Measurements from ENCODE around the gene CORO2A. TPM values are rescaled to one million over a fixed set of nuclear protein-coding genes. Genes with fewer than 3 reads are reported as not detected.

The CORO2A gene
- total RNA-seq, 3 donors from 2014 or later: 1.4 to 7.2 (median 7.2) TPM

DNA sequence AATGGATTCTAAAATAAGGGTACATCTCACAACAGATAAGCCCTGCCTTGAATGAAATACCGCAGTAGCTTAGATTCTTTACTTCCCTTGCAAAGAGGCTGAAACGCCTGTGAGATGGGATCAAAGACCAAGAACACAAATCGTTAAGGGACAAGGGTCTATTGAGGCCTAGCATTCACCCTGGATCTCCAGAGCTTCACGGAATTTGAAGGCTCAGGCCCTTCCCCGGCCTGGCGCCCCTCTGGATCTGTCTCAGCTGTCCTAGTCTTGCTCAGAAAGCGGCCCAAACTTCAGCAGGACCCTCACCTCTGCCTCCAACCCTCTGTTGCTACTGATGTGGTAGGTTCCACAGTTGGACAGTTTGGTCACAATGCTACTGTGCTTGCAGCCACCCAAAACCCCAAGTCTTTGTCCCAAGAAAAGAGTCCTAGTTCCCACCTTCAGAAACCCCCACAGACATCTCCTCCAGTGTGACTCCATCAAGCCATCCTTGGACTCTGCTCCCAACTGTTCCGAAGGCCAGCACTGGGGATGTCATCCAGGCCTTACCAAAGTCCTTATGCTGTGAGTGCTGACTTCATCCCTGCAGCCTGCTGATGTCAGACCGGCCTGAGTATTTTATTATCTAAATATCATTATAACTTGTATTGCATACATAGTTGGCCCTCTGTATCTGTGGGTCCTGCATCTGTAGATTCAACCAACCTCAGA lies 9.4 kb downstream of the CORO2A start:
- Histone ChIP-seq H3K4me3 (no peak overlapping the region), H3K27me3 (no peaks in the 10 kb centered on the region)

DNA sequence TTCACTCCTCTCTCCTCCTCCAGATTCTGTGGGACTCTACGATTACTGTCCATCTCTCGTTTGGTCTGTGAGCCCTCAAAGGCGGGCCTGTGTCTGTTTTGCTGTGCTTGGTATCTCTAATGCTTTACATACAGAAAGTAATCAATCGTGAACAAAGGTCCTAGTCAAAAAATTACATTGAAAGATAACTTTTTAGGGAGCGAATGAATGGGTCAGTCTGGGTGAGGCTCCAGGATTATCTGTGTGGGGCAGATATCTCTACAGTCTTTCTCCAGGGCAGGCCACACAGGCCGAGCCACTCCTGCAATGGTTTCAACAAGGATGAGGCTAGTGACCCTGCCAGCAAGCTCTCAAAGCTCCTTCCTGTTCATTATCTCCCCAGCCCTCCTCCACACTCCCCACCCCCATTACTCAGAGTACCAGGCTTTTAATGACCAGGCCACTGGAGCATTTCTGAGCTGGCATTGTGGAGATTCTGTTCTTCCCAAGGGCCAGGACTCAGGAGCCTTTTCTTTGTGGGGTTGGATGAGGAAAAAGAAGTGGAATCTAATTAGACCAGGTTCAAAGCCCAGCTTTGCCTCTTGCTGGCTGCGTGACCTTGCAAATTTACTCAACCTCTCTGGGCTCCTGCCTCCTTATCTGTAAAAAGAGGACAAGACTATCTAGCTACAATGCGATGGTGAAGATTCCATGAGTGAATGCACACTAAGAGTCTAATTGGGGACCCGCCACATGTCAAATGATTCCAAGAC lies 10.2 kb downstream of the CORO2A start:
- no peaks in the 10 kb centered on the region for H3K9me3 ChIP-seq
- no peak for DNase-seq (ENCODE audit: low spot score in 2 of 2)

More for the DNA sequence above, 9.4 kb downstream of the CORO2A start:
- no peaks in the 10 kb centered on the region for H3K9me3 ChIP-seq
- intact Hi-C loops (cut with DNase I; ENCODE audit: low total_unique reads): no loop called here
- no peak overlapping the region for H3K27ac ChIP-seq
- no peaks in the 10 kb centered on the region for H3K4me1 ChIP-seq
- DNase-seq (ENCODE audit: low spot score in 2 of 2): no peak
- no peaks in the 10 kb centered on the region for H3K36me3 ChIP-seq
- TF ChIP-seq POLR2AphosphoS5 (IDR thresholded peaks at IDR 0.05): no peak
- TF ChIP-seq POLR2A (IDR thresholded peaks at IDR 0.05): no peak

DNA sequence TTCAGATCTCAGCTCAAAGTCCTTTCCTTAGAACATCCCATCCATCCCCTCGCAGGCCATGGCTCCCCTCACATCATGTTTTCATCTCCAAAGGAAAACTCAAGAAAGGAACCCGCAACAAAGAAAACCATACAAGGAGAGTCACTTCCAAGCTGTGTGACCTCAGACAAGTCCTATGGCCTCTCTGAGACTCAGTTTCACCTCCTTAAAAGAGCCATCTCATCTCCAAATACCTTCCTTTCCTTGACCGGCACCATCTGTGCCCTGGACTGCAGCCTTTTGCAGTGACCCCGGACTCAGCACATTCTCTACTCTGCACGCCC lies 10.7 kb downstream of the CORO2A start:
- no peaks in the 10 kb centered on the region for H3K27me3 ChIP-seq

More for the DNA sequence above, 10.2 kb downstream of the CORO2A start:
- intact Hi-C loops (cut with DNase I; ENCODE audit: low total_unique reads): no loop called here
- no peaks in the 10 kb centered on the region for H3K27me3 ChIP-seq
- H3K4me3 ChIP-seq: no peak overlapping the region
- no peaks in the 10 kb centered on the region for H3K36me3 ChIP-seq
- no peaks in the 10 kb centered on the region for H3K4me1 ChIP-seq
- no peak overlapping the region for H3K27ac ChIP-seq
- no peak for TF ChIP-seq POLR2AphosphoS5 (IDR thresholded peaks at IDR 0.05)
- TF ChIP-seq, protein P1, sequence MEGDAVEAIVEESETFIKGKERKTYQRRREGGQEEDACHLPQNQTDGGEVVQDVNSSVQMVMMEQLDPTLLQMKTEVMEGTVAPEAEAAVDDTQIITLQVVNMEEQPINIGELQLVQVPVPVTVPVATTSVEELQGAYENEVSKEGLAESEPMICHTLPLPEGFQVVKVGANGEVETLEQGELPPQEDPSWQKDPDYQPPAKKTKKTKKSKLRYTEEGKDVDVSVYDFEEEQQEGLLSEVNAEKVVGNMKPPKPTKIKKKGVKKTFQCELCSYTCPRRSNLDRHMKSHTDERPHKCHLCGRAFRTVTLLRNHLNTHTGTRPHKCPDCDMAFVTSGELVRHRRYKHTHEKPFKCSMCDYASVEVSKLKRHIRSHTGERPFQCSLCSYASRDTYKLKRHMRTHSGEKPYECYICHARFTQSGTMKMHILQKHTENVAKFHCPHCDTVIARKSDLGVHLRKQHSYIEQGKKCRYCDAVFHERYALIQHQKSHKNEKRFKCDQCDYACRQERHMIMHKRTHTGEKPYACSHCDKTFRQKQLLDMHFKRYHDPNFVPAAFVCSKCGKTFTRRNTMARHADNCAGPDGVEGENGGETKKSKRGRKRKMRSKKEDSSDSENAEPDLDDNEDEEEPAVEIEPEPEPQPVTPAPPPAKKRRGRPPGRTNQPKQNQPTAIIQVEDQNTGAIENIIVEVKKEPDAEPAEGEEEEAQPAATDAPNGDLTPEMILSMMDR (IDR thresholded peaks at IDR 0.05): no peak
- no peak for TF ChIP-seq POLR2A (IDR thresholded peaks at IDR 0.05)

DNA sequence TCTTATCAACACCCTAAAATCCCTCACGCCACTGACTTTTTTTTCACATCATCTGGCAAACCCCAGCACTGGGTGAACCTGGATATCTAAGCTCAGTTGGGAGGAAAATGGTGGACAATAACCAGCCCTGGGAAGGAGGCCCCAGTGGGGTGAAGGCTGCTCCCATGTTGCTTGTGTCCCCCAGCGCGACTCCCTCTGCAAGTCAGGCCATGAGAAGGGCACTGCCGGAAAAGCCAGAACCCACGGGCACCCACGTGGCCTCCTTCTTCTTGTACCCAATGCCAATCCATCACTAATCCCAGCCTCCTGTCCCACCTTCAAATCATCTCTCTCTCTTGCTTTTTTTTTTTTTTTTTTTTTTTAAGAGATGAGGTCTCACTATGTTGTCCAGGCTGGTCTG lies 11.4 kb downstream of the CORO2A start:
- no peaks in the 10 kb centered on the region for H3K36me3 ChIP-seq
- no peak for TF ChIP-seq POLR2AphosphoS5 (IDR thresholded peaks at IDR 0.05)
- no peaks in the 10 kb centered on the region for H3K9me3 ChIP-seq
- no peaks in the 10 kb centered on the region for H3K27me3 ChIP-seq
- DNase-seq (ENCODE audit: low spot score in 2 of 2): no peak
- H3K4me3 ChIP-seq: no peak overlapping the region
- no peaks in the 10 kb centered on the region for H3K4me1 ChIP-seq
- no peak overlapping the region for H3K27ac ChIP-seq
- intact Hi-C loops (cut with DNase I; ENCODE audit: low total_unique reads): no loop called here

More for the DNA sequence above, 10.7 kb downstream of the CORO2A start:
- intact Hi-C loops (cut with DNase I; ENCODE audit: low total_unique reads): no loop called here
- H3K27ac ChIP-seq: no peak overlapping the region
- H3K9me3 ChIP-seq: no peaks in the 10 kb centered on the region
- no peak for DNase-seq (ENCODE audit: low spot score in 2 of 2)
- TF ChIP-seq POLR2AphosphoS5 (IDR thresholded peaks at IDR 0.05) (no peak), POLR2A (IDR thresholded peaks at IDR 0.05) (no peak)
- TF ChIP-seq, protein P1 (IDR thresholded peaks at IDR 0.05): no peak
- H3K36me3 ChIP-seq: no peaks in the 10 kb centered on the region
- no peaks in the 10 kb centered on the region for H3K4me1 ChIP-seq
- H3K4me3 ChIP-seq: no peak overlapping the region

DNA sequence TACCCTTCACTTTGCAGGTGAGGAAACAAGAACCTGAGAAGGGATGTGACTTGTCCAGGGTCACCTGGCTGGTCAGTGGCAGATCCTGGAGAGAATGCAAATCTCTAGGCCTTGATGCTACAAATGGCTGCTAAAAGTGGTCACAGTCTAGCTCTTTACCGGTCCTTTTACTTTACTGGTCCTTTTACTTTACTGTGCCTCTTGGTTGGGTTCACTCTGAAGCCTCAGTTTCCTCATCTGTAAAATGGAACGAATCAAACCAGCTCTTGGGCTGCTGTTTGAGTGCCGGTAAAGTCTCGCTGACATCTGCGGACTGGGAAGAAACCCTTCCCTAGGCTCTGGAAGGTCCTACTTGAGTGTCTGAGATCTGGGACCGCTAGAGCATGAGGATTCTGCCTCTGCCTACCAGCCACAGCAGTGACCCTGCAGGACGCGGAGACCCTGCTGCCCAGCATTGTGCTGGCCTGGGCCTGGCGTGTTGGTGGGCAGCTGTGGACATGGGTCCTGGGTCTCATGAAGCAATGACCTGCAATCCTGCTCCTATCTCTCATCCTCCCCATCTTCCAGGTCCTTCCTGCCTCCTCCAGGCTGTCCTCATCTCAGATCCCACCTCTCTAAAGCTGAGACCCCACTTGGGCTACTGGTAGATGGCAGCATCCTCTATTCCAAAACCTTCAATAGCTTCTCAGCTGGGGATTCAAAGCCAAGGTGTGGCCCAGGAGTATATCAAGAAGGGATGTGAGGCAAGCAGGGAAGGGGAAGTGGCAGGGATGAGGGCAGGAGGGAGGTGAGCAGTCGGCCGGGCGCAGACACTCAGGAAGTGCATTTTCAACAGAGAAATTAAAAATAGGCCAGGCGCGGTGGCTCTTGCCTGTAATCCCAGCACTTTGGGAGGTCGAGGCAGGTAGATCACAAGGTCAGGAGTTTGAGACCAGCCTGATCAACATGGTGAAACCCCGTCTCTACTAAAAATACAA lies 13.3 kb downstream of the CORO2A start:
- Histone ChIP-seq H3K4me3 (no peak overlapping the region), H3K27me3 (no peaks in the 10 kb centered on the region), H3K4me1 (no peaks in the 10 kb centered on the region), H3K36me3 (no peaks in the 10 kb centered on the region), H3K27ac (no peak overlapping the region), H3K9me3 (no peaks in the 10 kb centered on the region)
- no peak for DNase-seq (ENCODE audit: low spot score in 2 of 2)
- intact Hi-C loops (cut with DNase I; ENCODE audit: low total_unique reads): no loop called here
- TF ChIP-seq POLR2A (IDR thresholded peaks at IDR 0.05) (no peak), POLR2AphosphoS5 (IDR thresholded peaks at IDR 0.05) (no peak)
- TF ChIP-seq, protein P1 (IDR thresholded peaks at IDR 0.05): no peak
